HCT116 (cell line): ENCODE data around the gene ANKS1A. TPM values are rescaled to one million over a fixed set of nuclear protein-coding genes. Genes with fewer than 3 reads are reported as not detected.

ENCODE experiments used
- ATAC-seq: fragments of 200-7000 bp; cut with Tn5 transposase; 2 replicates; pipeline ENCODE4 v1.9.1; 2020; ENCODE audit warnings: mild to moderate bottlenecking, moderate library complexity
- BruUV-seq: library from RNA; stranded (reverse); fragments of 400-500 nt; replicated peaks from 2 replicates; lab custom pipeline; 2021; lab: Mats Ljungman, UMichigan
- CTCF ChIA-PET: fragments of 300-600 bp; sonication (Branson Sonifier 250); formaldehyde crosslinking; loops from one replicate; lab custom pipeline; 2021; ENCODE audit warnings: antibody characterized with exemption; lab: Charles Lee
- POLR2A ChIA-PET: fragments of 300-600, 350-600 bp; sonication (Branson Sonifier 250); formaldehyde crosslinking; loops from one replicate; lab custom pipeline; 2021; ENCODE audit warnings: antibody characterized with exemption; lab: Charles Lee
- RAD21 ChIA-PET, 2 experiments: fragments of 300-600 bp; sonication (Branson Sonifier 250); formaldehyde crosslinking; loops; one replicate each; lab custom pipeline; 2023; ENCODE audit warnings: low total read pairs in 2 of 2; ENCODE audit not compliant: uncharacterized antibody in 2 of 2, unreplicated experiment in 2 of 2, low non-redundant PET in 1 of 2; lab: Charles Lee
- DNase-seq: peaks from one replicate; pipeline ENCODE4 v3.0.0-alpha.2; 2010; ENCODE audit warnings: low read depth, low spot score
- H2AFZ ChIP-seq: fragments of 200-600 bp; shearing (Covaris generic), sonication (generic); 2 replicates; pipeline ENCODE4 v1.6.1; 2017; ENCODE audit warnings: low read depth, mixed run types, mixed read lengths, antibody characterized with exemption, low read length; ENCODE audit not compliant: poor library complexity, severe bottlenecking
- H3K27ac ChIP-seq: 2 replicates; pipeline ENCODE4 v1.5.1; 2012; ENCODE audit warnings: low read depth, low read length
- H3K27me3 ChIP-seq: fragments of 200-600 bp; sonication (generic); 2 replicates; pipeline ENCODE4 v1.6.1; 2016; ENCODE audit warnings: mixed run types, low read length, mixed read lengths; ENCODE audit not compliant: insufficient read depth
- H3K36me3 ChIP-seq, 2 experiments: fragments of 200-500 bp in 1 of 2; fragments of 200-600 bp in 1 of 2; sonication (Bioruptor generic) in 1 of 2; sonication (generic) in 1 of 2; 2 replicates each; pipeline versions ENCODE4 v1.5.1 to v1.6.1; 2014 to 2016; ENCODE audit warnings: low read length in 2 of 2, inconsistent platforms in 1 of 2, mixed read lengths in 1 of 2, mixed run types in 1 of 2; ENCODE audit not compliant: insufficient read depth in 2 of 2, control insufficient read depth in 1 of 2
- H3K4me1 ChIP-seq, 2 experiments: fragments of 200-600 bp in 1 of 2; sonication (generic) in 1 of 2; 2 replicates each; pipeline versions ENCODE4 v1.5.1 to v1.6.1; 2012 to 2017; ENCODE audit warnings: low read length in 2 of 2, inconsistent platforms in 1 of 2, mild to moderate bottlenecking in 1 of 2, mixed read lengths in 1 of 2, mixed run types in 1 of 2, moderate library complexity in 1 of 2; ENCODE audit not compliant: insufficient read depth in 2 of 2, control insufficient read depth in 1 of 2
- H3K4me2 ChIP-seq: fragments of 200-600 bp; sonication (generic); 2 replicates; pipeline ENCODE4 v1.6.1; 2017; ENCODE audit warnings: mixed run types, low read length, mixed read lengths
- H3K4me3 ChIP-seq, 2 experiments: fragments of 200-600 bp in 1 of 2; sonication (generic) in 1 of 2; replicated peaks in 1 of 2; 2 replicates each; pipeline ENCODE4 v1.5.1; 2011 to 2016; ENCODE audit warnings: low read length in 2 of 2, control low read depth in 1 of 2, low read depth in 1 of 2, mild to moderate bottlenecking in 1 of 2, mixed read lengths in 1 of 2, mixed run types in 1 of 2
- H3K79me2 ChIP-seq: fragments of 200-600 bp; sonication (generic); 2 replicates; pipeline ENCODE4 v1.6.1; 2017; ENCODE audit warnings: mild to moderate bottlenecking, mixed run types, low read length, moderate library complexity, mixed read lengths; ENCODE audit not compliant: insufficient read depth
- H3K9ac ChIP-seq: fragments of 200-600 bp; sonication (generic); 2 replicates; pipeline ENCODE4 v1.6.1; 2016; ENCODE audit warnings: low read length, mixed read lengths
- H3K9me2 ChIP-seq: fragments of 200-600 bp; sonication (generic), shearing (Covaris generic); 2 replicates; pipeline ENCODE4 v1.6.1; 2017; ENCODE audit warnings: mixed run types, mild to moderate bottlenecking, moderate library complexity; ENCODE audit not compliant: insufficient read depth
- H3K9me3 ChIP-seq, 2 experiments: fragments of 200-500 bp in 1 of 2; fragments of 200-600 bp in 1 of 2; sonication (Bioruptor generic) in 1 of 2; sonication (generic) in 1 of 2; 2 replicates each; pipeline ENCODE4 v1.6.1; 2014 to 2017; ENCODE audit warnings: low read length in 2 of 2, mixed read lengths in 2 of 2, inconsistent platforms in 1 of 2, low read depth in 1 of 2, mild to moderate bottlenecking in 1 of 2, mixed run types in 1 of 2, moderate library complexity in 1 of 2; ENCODE audit not compliant: control insufficient read depth in 1 of 2, insufficient read depth in 1 of 2
- H4K20me1 ChIP-seq: fragments of 200-600 bp; sonication (generic), shearing (Covaris generic); 2 replicates; pipeline ENCODE4 v1.6.1; 2017; ENCODE audit warnings: mixed run types, mild to moderate bottlenecking, moderate library complexity; ENCODE audit not compliant: insufficient read depth
- EGR1 ChIP-seq: IDR thresholded peaks from 2 replicates; pipeline ENCODE4 v1.6.1; 2012; ENCODE audit warnings: low read depth
- ELF1 ChIP-seq: IDR thresholded peaks from 2 replicates; pipeline ENCODE4 v1.6.1; 2012; ENCODE audit warnings: low read depth, borderline replicate concordance
- POLR2A ChIP-seq: IDR thresholded peaks from 2 replicates; pipeline ENCODE4 v1.7.0; 2011; ENCODE audit warnings: borderline replicate concordance; ENCODE audit not compliant: insufficient read depth, insufficient read length; ENCODE audit errors: extremely low read depth
- POLR2AphosphoS5 ChIP-seq: IDR thresholded peaks from 2 replicates; pipeline ENCODE4 v1.6.1; 2011; ENCODE audit warnings: mild to moderate bottlenecking, low read depth, low read length, moderate library complexity
- RAD21 ChIP-seq: IDR thresholded peaks from 2 replicates; pipeline ENCODE4 v1.6.1; 2012; ENCODE audit warnings: low read depth, mild to moderate bottlenecking
- REST ChIP-seq: IDR thresholded peaks from 2 replicates; pipeline ENCODE4 v1.6.1; 2012; ENCODE audit warnings: low read depth
- SIN3A ChIP-seq: IDR thresholded peaks from 2 replicates; pipeline ENCODE4 v1.6.1; 2012; ENCODE audit warnings: low read depth
- YY1 ChIP-seq: IDR thresholded peaks from 2 replicates; pipeline ENCODE4 v1.6.1; 2011; ENCODE audit warnings: low read length, low read depth, moderate library complexity, mild to moderate bottlenecking; ENCODE audit not compliant: insufficient replicate concordance; ENCODE audit errors: extremely low read depth
- intact Hi-C: fragments of 100-400 bp; cut with micrococcal nuclease; formaldehyde crosslinking; loops from 2 replicates; pipeline ENCODE4 v1.10.0; 2022
- total RNA-seq: library from RNA; stranded (reverse); gene quantifications from one replicate; pipeline ENCODE4 v1.2.1, GENCODE V29; 2021; ENCODE audit not compliant: unreplicated experiment
- TF ChIP-seq, protein P1 (sequence below): IDR thresholded peaks from 2 replicates; pipeline ENCODE4 v1.6.1; 2011; ENCODE audit warnings: mild to moderate bottlenecking, low read length, moderate library complexity; ENCODE audit not compliant: insufficient replicate concordance; ENCODE audit errors: extremely low read depth

Gene ANKS1A
- total RNA-seq, 1 experiment from 2014 or later, result 20.6 TPM

DNA sequence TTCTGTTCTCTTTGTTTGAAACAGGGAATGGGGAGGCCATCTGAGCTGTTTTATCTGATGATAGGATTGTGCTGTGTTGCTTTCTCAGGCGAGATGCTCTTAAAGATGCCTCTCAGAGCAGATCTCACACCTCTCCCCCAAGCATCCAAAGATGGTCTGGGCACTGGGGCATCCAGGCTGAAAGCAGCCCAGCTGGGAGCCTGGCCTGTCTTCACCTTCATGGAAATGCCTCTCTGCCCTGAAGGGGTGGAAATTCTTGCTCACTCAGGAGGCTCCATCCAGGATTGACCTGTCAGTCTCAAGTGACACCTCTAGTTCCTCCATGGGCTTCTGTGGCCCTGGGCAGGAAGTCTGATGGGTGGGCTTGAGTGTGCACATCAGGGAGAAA, 165.7 kb downstream of the ANKS1A start:
- no peaks in the 10 kb centered on the region for H3K9me3 ChIP-seq
- DNase-seq (no peak), ATAC-seq (no peak)
- no peak overlapping the region for H2AFZ ChIP-seq
- ChIA-PET RAD21 (no interaction called here), POLR2A (no interaction called here), CTCF (no interaction called here)
- intact Hi-C loops, result no loop called here
- H3K9me2 ChIP-seq, result no peaks in the 10 kb centered on the region
- no TSS peak for BruUV-seq
- H3K4me3 ChIP-seq, result no peak overlapping the region
- H3K4me1 ChIP-seq, result no peaks in the 10 kb centered on the region
- no peaks in the 10 kb centered on the region for H3K79me2 ChIP-seq
- no peaks in the 10 kb centered on the region for H3K27me3 ChIP-seq
- H3K36me3 ChIP-seq, result no peaks in the 10 kb centered on the region
- no peak overlapping the region for H3K4me2 ChIP-seq
- TF ChIP-seq EGR1 (no peak), RAD21 (no peak), ELF1 (no peak), POLR2A (no peak), SIN3A (no peak), REST (no peak), YY1 (no peak), POLR2AphosphoS5 (no peak)
- TF ChIP-seq, protein P1, sequence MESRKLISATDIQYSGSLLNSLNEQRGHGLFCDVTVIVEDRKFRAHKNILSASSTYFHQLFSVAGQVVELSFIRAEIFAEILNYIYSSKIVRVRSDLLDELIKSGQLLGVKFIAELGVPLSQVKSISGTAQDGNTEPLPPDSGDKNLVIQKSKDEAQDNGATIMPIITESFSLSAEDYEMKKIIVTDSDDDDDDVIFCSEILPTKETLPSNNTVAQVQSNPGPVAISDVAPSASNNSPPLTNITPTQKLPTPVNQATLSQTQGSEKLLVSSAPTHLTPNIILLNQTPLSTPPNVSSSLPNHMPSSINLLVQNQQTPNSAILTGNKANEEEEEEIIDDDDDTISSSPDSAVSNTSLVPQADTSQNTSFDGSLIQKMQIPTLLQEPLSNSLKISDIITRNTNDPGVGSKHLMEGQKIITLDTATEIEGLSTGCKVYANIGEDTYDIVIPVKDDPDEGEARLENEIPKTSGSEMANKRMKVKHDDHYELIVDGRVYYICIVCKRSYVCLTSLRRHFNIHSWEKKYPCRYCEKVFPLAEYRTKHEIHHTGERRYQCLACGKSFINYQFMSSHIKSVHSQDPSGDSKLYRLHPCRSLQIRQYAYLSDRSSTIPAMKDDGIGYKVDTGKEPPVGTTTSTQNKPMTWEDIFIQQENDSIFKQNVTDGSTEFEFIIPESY, result no peak
- no peak overlapping the region for H3K9ac ChIP-seq
- H3K27ac ChIP-seq, result no peak overlapping the region
- no peaks in the 10 kb centered on the region for H4K20me1 ChIP-seq
